Stimulated activated CD8-positive, alpha-beta memory T cell treated with anti-CD3 and anti-CD28 coated beads, Interleukin-15, amount 100 ng/mL, for 4 hours (primary cell): ENCODE results near the gene HOXA10.

ENCODE experiments used
- DNase-seq, 2 donors: peaks; one replicate each; pipeline ENCODE4 v3.0.0-alpha.2; 2020; ENCODE audit warnings: low read depth in 2 of 2

HOXA10 gene

GRCh38 chr7:27191833-27192545 is 17.9 kb upstream of the HOXA10 start:
- no peak for DNase-seq

GRCh38 chr7:27191161-27191731 is 17.1 kb upstream of the HOXA10 start:
- DNase-seq = no peak

GRCh38 chr7:27189997-27190748 is 16.1 kb upstream of the HOXA10 start:
- DNase-seq = no peak

- DNase-seq = no peak
Observed at GRCh38 chr7:27189295-27189996, 15.3 kb upstream of the HOXA10 start.

- no peak for DNase-seq
Observed at GRCh38 chr7:27188386-27189294, 14.5 kb upstream of the HOXA10 start.

- no peak for DNase-seq
Observed at GRCh38 chr7:27187475-27188385, 13.6 kb upstream of the HOXA10 start.

GRCh38 chr7:27186668-27187474 is 12.8 kb upstream of the HOXA10 start:
- no peak for DNase-seq

GRCh38 chr7:27185854-27186667 is 11.9 kb upstream of the HOXA10 start:
- no peak for DNase-seq

GRCh38 chr7:27185013-27185853 is 11.1 kb upstream of the HOXA10 start, which contains the start of gene HOXA11:
Gene HOXA11, minus strand, starts transcription at chr7:27185232. Its CDS starts 88 bp downstream, at chr7:27185144.
- DNase-seq = no peak

- DNase-seq = no peak
Observed at GRCh38 chr7:27184337-27185012, 10.4 kb upstream of the HOXA10 start.

- DNase-seq = no peak
Observed at GRCh38 chr7:27183682-27184336, 9.7 kb upstream of the HOXA10 start.

- DNase-seq = no peak
Observed at GRCh38 chr7:27182861-27183681, 9.0 kb upstream of the HOXA10 start.

GRCh38 chr7:27182285-27182841 is 8.2 kb upstream of the HOXA10 start:
- DNase-seq = no peak

- DNase-seq = no peak
Observed at GRCh38 chr7:27181795-27182275, 7.7 kb upstream of the HOXA10 start.
